GM19324 (cell line): ENCODE data around the gene ASPSCR1.

Experiments
- ATAC-seq: cut with Tn5 transposase; IDR thresholded peaks from one replicate; pipeline ENCODE4 v1.9.1; 2021; ENCODE audit warnings: mild to moderate bottlenecking, moderate library complexity; ENCODE audit not compliant: unreplicated experiment, low FRiP score

Gene ASPSCR1

DNA sequence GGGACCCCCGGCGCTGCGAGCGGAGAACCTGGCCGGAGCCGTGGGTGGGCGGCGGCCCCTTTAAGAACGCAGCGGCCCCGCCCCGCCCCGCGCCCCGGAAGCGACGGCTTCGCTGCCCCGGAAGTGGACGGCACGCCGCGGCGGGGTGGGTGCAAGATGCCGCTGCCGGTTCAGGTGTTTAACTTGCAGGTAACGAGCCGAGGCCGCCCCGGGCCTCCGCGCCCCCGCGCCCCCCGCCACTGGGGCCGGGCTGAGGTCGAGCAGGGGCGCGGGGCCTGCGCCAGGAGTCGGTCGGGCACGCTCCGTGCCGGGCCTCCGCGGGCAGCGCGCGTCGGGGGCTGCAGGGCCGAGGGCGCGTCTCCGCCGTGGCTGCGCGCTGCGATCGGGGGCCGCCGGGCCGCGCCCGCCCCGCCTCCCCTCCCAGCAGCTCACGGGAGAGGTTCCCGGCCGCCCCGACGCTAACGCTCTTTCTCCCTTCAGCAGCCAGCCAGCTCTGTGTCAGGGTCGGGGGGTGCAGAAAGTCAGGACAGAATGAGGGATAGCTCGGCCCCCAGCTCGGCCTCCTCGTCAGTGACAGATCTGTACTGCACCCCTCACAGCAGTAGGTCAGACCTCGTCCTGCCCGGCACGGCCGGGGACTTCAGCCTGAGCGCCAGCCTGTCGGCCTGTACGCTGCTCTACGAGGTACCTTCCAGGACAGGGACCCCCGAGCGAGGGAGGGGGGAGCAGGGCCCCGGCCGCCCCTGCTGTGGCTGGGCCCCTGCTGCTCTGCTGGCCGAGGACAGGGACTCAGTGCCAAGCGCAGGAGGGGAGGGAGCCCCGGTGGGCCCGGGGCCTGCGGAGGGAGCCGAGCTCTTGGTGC is 74.6 kb downstream of the ASPSCR1 start, which contains the start of the genes GPS1 and RFNG:
GPS1 (plus strand) TSS at position 123 of the 862 bp plus-strand sequence; CDS start at position 157, 34 bp downstream.
RFNG (minus strand) TSS at position 36 of the 862 bp plus-strand sequence. CDS start 45 bp downstream, outside the sequence.
- ATAC-seq, result peak; percentile 49

- no peak for ATAC-seq
Observed at GRCh38 chr17:82052638-82053059, 75.2 kb downstream of the ASPSCR1 start.

DNA sequence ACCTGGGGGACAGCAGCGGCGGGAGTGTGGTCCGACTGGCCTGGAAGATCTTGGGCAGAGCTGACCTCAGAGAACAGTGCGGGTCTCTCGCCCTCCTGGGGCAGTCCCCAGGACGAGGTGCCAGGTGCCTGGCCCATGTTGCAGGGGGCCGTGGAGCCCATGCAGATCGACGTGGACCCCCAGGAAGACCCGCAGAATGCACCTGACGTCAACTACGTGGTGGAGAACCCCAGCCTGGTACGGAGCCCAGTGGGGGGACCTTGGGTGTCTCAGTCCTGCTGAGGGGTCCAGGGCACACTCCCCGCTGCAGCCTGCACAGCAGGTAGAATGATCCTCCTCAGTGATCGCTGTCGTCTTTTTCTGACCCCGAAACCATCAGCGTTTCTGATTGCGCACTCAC is 75.7 kb downstream of the ASPSCR1 start:
- no peak for ATAC-seq

DNA sequence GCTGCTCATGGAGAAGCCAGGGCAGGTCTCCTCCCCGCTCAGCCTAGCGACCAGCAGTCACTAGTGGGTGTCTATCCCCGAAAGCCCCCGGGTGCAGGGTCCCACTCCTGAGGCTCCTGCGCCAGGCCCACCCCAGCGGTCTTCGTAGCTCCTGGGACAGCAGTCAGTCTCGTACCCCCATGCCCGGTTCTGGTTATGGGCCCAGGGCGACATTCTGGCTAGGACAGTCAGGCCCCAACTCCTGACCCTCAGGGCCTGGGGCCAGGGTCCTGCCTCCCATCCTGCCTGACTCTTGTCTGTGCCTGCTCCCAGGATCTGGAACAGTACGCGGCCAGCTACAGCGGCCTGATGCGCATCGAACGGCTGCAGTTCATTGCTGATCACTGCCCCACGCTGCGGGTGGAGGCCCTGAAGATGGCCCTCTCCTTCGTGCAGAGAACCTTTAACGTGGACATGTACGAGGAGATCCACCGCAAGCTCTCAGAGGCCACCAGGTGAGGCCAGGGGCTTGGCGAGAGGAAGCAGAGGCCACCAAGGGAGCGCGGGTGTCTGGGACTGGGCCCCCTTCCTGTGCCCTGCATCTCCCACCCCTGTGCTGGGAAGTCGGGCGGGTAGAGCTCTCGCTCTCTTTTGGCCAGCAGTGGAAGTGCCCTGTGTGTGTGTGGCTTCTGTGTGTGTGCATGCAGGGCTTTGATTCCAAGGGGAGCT is 76.3 kb downstream of the ASPSCR1 start:
- ATAC-seq, result no peak

DNA sequence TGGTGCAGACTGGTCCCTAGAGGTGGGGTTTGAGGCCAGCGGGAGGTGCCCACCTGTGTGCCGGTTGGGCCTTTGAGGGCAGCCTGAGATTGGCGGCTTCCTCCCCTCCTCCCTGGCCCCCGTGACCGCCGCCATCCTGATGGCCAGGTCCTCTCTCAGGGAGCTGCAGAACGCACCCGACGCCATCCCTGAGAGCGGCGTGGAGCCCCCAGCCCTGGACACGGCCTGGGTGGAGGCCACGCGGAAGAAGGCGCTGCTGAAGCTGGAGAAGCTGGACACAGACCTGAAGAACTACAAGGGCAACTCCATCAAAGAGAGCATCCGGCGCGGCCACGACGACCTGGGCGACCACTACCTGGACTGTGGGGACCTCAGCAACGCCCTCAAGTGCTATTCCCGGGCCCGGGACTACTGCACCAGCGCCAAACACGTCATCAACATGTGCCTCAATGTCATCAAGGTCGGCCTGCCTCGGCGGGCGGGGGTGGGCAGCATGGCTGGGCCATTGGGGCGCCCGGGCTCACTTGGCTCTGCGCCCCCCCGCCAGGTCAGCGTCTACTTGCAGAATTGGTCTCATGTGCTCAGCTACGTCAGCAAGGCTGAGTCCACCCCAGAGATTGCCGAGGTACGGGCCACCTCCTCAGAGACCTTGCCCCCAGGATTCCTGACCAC is 77.1 kb downstream of the ASPSCR1 start:
- no peak for ATAC-seq

- no peak for ATAC-seq
Observed at GRCh38 chr17:82055023-82055964, 77.9 kb downstream of the ASPSCR1 start.

DNA sequence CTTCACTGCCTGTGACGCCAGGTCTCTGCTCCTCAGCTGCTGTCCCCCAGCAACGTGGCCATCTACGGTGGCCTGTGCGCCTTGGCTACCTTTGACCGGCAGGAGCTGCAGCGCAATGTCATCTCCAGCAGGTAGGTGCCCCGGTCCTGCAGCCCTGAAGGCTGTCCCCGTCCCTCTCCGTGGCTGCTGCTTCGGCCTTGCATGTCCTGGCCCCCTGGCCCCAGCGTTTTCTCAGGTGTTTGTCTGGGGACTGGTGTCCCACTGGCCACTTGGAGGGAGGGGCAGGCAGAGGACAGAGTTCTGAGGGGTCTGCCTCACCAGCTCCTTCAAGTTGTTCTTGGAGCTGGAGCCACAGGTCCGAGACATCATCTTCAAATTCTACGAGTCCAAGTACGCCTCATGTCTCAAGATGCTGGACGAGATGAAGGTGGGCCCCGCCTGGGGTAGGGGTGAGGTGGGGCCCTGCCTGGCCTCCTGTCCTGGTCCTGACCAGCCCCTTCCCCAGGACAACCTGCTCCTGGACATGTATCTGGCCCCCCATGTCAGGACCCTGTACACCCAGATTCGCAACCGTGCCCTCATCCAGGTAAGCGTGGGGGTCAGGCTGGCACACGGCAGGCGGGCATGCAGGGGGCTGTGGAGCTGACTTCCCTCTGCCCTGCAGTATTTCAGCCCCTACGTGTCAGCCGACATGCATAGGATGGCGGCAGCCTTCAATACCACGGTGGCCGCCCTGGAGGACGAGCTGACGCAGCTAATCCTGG is 78.7 kb downstream of the ASPSCR1 start:
- no peak for ATAC-seq

DNA sequence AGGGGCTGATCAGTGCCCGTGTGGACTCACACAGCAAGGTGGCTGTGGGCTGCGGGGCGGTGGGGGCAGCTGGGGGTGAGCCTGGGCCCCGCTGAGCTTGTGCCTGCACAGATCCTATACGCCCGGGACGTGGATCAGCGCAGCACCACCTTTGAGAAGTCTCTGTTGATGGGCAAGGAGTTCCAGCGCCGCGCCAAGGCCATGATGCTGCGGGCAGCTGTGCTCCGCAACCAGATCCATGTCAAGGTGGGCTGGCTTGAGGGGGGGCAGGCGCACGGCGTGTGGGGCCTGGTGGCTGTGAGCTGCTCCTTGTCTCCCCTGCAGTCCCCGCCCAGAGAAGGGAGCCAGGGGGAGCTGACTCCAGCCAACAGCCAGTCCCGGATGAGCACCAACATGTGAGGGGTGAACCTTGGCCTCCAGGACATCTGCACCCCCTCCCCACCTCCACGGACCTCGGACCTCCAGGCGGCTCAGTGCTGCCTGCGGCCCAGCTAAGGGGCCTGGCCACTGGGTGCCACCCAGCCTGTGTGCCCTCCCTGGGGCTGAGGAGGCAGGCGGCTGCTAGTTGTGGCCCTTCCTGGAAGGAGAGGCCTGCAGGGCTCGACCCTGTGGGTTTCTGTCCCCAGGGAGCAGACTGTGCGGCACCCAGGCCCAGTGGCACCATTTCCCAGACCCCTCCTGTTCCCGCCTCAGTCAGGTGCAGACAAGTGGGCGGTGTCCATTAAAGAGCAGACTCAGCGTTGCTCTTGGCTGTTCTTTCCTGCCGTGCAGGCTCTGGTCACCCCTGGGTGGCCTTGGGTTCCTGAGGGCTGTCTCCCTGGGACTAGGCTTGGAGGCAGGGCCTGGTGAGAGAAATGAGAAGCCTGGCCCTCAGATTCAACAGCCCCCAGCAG is 79.5 kb downstream of the ASPSCR1 start:
- ATAC-seq, result no peak

- no peak for ATAC-seq
Observed at GRCh38 chr17:82058230-82058854, 80.9 kb downstream of the ASPSCR1 start.

- ATAC-seq, result no peak
Observed at GRCh38 chr17:82058855-82059249, 81.4 kb downstream of the ASPSCR1 start.

- ATAC-seq, result no peak
Observed at GRCh38 chr17:82059272-82060000, 82.0 kb downstream of the ASPSCR1 start.

DNA sequence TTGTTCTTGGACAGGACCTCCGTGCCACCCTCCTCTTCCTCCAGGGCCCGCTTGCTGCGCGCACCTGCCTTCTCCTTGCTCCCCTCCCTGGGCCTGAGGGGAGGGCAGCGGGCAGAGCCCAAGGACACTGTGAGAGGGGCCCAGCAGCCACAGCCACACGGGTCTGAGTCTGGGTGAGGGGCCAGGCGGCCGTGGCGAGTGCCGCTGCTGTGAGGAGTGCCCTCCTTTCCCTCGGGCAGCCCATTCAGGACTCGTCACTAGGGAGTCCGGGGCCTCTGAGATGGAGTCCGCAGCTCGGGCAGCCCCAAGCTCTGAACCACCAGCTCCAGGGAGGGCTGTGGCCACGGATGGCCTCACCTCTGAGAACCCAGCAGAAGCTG is 82.6 kb downstream of the ASPSCR1 start:
- ATAC-seq, result no peak

GRCh38 chr17:82060614-82061013 is 83.2 kb downstream of the ASPSCR1 start:
- no peak for ATAC-seq

DNA sequence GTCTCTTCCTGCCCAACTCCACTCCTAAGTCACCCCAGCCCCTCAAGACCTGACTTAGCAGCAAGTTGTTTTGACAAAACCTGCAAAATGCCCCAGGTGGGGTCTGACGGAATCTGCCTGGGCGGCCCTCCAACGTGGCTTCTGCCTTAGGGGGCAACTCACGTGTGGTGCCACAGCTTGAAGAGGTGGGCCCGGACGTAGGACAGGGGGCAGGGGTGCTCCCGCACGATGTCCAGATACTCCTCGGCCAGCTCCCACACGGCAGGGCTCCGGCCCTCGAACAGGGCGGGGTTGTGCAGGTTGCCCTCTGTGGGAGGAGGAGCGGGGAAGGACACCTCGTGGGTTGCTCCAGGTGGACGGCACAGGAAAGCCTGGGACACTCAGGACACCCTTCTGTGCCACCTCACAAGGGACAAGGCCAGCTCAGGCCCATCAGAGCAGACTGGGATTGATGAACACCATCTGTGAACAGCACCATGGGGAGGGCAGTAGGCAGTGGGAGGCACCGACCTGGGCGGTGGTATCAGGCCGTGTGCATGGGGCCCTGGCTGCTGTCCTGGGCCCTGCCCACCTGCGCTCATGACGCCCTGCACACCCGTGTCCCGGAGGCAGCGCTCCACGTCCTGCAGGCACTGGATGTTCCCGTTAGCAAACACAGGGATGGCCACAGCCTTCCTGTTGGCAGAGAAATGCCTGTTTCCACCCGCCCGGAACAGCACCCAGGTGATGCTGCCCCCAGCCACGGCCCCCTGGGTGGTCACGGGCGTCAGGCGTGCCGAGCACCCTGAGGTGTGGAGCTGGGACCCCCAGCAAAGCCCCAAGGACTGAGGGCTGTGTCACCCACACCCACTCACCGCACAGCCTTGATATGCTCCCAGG is 83.9 kb downstream of the ASPSCR1 start:
- ATAC-seq, result no peak

GRCh38 chr17:82062076-82062983 is 84.9 kb downstream of the ASPSCR1 start:
- no peak for ATAC-seq
